NCI-H2227 treated with DMSO at 0.1 percent for 48 hours (cell line): ENCODE results near the gene EEF1E1.

Experiments
- DNase-seq: peaks from one replicate; lab custom pipeline; 2025; lab: John Stamatoyannopoulos, UW

EEF1E1 gene

GRCh38 chr6:8087870-8088754 is 14.2 kb downstream of the EEF1E1 start:
- no peak for DNase-seq

- no peak for DNase-seq
Measured at GRCh38 chr6:8086755-8087306, 15.5 kb downstream of the EEF1E1 start.

GRCh38 chr6:8085053-8085511 is 17.3 kb downstream of the EEF1E1 start:
- no peak for DNase-seq

GRCh38 chr6:8084586-8084985 is 17.8 kb downstream of the EEF1E1 start:
- no peak for DNase-seq

- no peak for DNase-seq
Measured at GRCh38 chr6:8082954-8083858, 19.1 kb downstream of the EEF1E1 start.

- DNase-seq, result no peak
Measured at GRCh38 chr6:8082572-8082953, 19.8 kb downstream of the EEF1E1 start.

GRCh38 chr6:8080362-8081151 is 21.8 kb downstream of the EEF1E1 start:
- no peak for DNase-seq

GRCh38 chr6:8079126-8079525 is 23.2 kb downstream of the EEF1E1 start:
- DNase-seq, result no peak

GRCh38 chr6:8077991-8078390 is 24.4 kb downstream of the EEF1E1 start:
- no peak for DNase-seq

- DNase-seq, result no peak
Measured at GRCh38 chr6:8075704-8076103, 26.6 kb downstream of the EEF1E1 start.

GRCh38 chr6:8075185-8075584 is 27.2 kb downstream of the EEF1E1 start:
- DNase-seq, result no peak

- DNase-seq, result no peak
Measured at GRCh38 chr6:8074213-8074612, 28.1 kb downstream of the EEF1E1 start.

- no peak for DNase-seq
Measured at GRCh38 chr6:8073758-8074157, 28.6 kb downstream of the EEF1E1 start.

GRCh38 chr6:8070718-8071117 is 31.6 kb downstream of the EEF1E1 start:
- DNase-seq, result no peak

GRCh38 chr6:8069631-8070284 is 32.6 kb downstream of the EEF1E1 start:
- no peak for DNase-seq

- no peak for DNase-seq
Measured at GRCh38 chr6:8069151-8069550, 33.2 kb downstream of the EEF1E1 start.

GRCh38 chr6:8066108-8066507 is 36.2 kb downstream of the EEF1E1 start:
- DNase-seq, result no peak

GRCh38 chr6:8065519-8065911 is 36.8 kb downstream of the EEF1E1 start:
- DNase-seq, result no peak

GRCh38 chr6:8064638-8065518 is 37.5 kb downstream of the EEF1E1 start:
- no peak for DNase-seq
